ENCODE results near the gene STX2.

GRCh38 chr12:130825771-130826150 lies 13.3 kb downstream of the STX2 start:
- no peak for TF ChIP-seq CTCF (conservative IDR thresholded peaks at IDR 0.05 in 1 of 2, IDR thresholded peaks at IDR 0.05 in 1 of 2; ENCODE audit: low read depth in 1 of 2, low read length in 2 of 2)
- no peak for TF ChIP-seq EZH2 (IDR thresholded peaks at IDR 0.05; ENCODE audit: low read length, missing control alignments)
